Adipocyte (in vitro differentiated cells): ENCODE measurements around the gene RNU1-3.
"Not testable (repeated sequence)": the region's sequence is repeated elsewhere in the genome, so short reads cannot be mapped to it uniquely, and the experiment has no call there.

Source experiments
- DNase-seq: peaks from one replicate; pipeline ENCODE4 v3.0.0-alpha.2; 2015; ENCODE audit warnings: low read depth
- H3K27me3 ChIP-seq: replicated peaks from 2 replicates; pipeline ENCODE4 v1.7.0; 2013; ENCODE audit warnings: mild to moderate bottlenecking, low read length, moderate library complexity; ENCODE audit not compliant: control insufficient read depth, insufficient read depth
- H3K36me3 ChIP-seq: 2 replicates; pipeline ENCODE4 v1.7.0; 2013; ENCODE audit warnings: low read length, mild to moderate bottlenecking, moderate library complexity; ENCODE audit not compliant: control insufficient read depth, insufficient read depth, severe bottlenecking
- H3K4me1 ChIP-seq: 2 replicates; pipeline ENCODE4 v1.7.0; 2013; ENCODE audit warnings: mild to moderate bottlenecking, low read length, moderate library complexity; ENCODE audit not compliant: control insufficient read depth, insufficient read depth
- H3K4me3 ChIP-seq: 2 replicates; pipeline ENCODE4 v1.7.0; 2013; ENCODE audit warnings: mild to moderate bottlenecking, low read length, moderate library complexity
- H3K9ac ChIP-seq: 2 replicates; pipeline ENCODE4 v1.7.0; 2013; ENCODE audit warnings: mild to moderate bottlenecking, low read length, moderate library complexity
- H3K9me3 ChIP-seq: 2 replicates; pipeline ENCODE4 v1.7.0; 2013; ENCODE audit warnings: mild to moderate bottlenecking, low read length, moderate library complexity; ENCODE audit not compliant: control insufficient read depth

RNU1-3 gene

GRCh38 chr1:16648250-16648649 lies 18.5 kb downstream of the RNU1-3 start:
- DNase-seq, H3K9me3 ChIP-seq, H3K36me3 ChIP-seq, H3K9ac ChIP-seq, H3K4me3 ChIP-seq, H3K27me3 ChIP-seq: not testable (repeated sequence)
- peaks cover 17% of the 10 kb centered on the region for H3K4me1 ChIP-seq

GRCh38 chr1:16647179-16648176 lies 19.3 kb downstream of the RNU1-3 start:
- H3K9me3 ChIP-seq, H3K9ac ChIP-seq, H3K36me3 ChIP-seq, H3K4me3 ChIP-seq, DNase-seq, H3K27me3 ChIP-seq: not testable (repeated sequence)
- H3K4me1 ChIP-seq, result peaks cover 22% of the 10 kb centered on the region

GRCh38 chr1:16646716-16647115 lies 20.0 kb downstream of the RNU1-3 start:
- H3K36me3 ChIP-seq, H3K27me3 ChIP-seq, DNase-seq, H3K4me3 ChIP-seq, H3K9me3 ChIP-seq, H3K9ac ChIP-seq: not testable (repeated sequence)
- H3K4me1 ChIP-seq, result peaks cover 22% of the 10 kb centered on the region

- H3K36me3 ChIP-seq, H3K4me3 ChIP-seq, H3K9me3 ChIP-seq, H3K9ac ChIP-seq, DNase-seq, H3K27me3 ChIP-seq: not testable (repeated sequence)
- peaks cover 22% of the 10 kb centered on the region for H3K4me1 ChIP-seq
These were observed 20.6 kb downstream of the RNU1-3 start for GRCh38 chr1:16646061-16646664.

GRCh38 chr1:16645271-16646060 lies 21.3 kb downstream of the RNU1-3 start:
- not testable (repeated sequence) for H3K27me3 ChIP-seq, H3K9me3 ChIP-seq, DNase-seq, H3K36me3 ChIP-seq
- H3K4me3 ChIP-seq, result peak overlapping the region; percentile 94
- H3K4me1 ChIP-seq, result peaks cover 22% of the 10 kb centered on the region
- H3K9ac ChIP-seq, result peak overlapping the region; percentile 95

GRCh38 chr1:16644482-16645270 lies 22.1 kb downstream of the RNU1-3 start:
- peak overlapping the region; percentile 94 for H3K4me3 ChIP-seq
- H3K4me1 ChIP-seq, result peaks cover 22% of the 10 kb centered on the region
- not testable (repeated sequence) for H3K36me3 ChIP-seq, H3K27me3 ChIP-seq, H3K9me3 ChIP-seq
- peak; percentile 100 for DNase-seq
- H3K9ac ChIP-seq, result peak overlapping the region; percentile 95

- Histone ChIP-seq H3K9me3 (no peaks in the 10 kb centered on the region), H3K36me3 (no peaks in the 10 kb centered on the region), H3K27me3 (no peaks in the 10 kb centered on the region), H3K9ac (peak overlapping the region; percentile 95), H3K4me3 (peak overlapping the region; percentile 94), H3K4me1 (peaks cover 22% of the 10 kb centered on the region)
- no peak for DNase-seq
These were observed 22.6 kb downstream of the RNU1-3 start for GRCh38 chr1:16644193-16644481.

GRCh38 chr1:16643476-16644192 lies 23.1 kb downstream of the RNU1-3 start:
- H3K9me3 ChIP-seq, H3K27me3 ChIP-seq, H3K36me3 ChIP-seq: not testable (repeated sequence)
- Histone ChIP-seq H3K9ac (peak overlapping the region; percentile 95), H3K4me1 (peaks cover 22% of the 10 kb centered on the region), H3K4me3 (peak overlapping the region; percentile 94)
- peak; percentile 62 for DNase-seq

GRCh38 chr1:16643001-16643411 lies 23.7 kb downstream of the RNU1-3 start:
- H3K9me3 ChIP-seq, H3K36me3 ChIP-seq, H3K27me3 ChIP-seq, DNase-seq: not testable (repeated sequence)
- Histone ChIP-seq H3K4me1 (peaks cover 22% of the 10 kb centered on the region), H3K9ac (peak overlapping the region; percentile 6), H3K4me3 (peak overlapping the region; percentile 94)
